ENCODE measurements around the gene SPATS2L. TPM values are rescaled to one million over a fixed set of nuclear protein-coding genes. Genes with fewer than 3 reads are reported as not detected.

SPATS2L gene
- total and polyA plus RNA-seq, 9 donors = 36.5 to 93.0 (median 70.6) TPM

GRCh38 chr2:200406379-200406778, 99.9 kb downstream of the SPATS2L start:
- no peaks in the 10 kb centered on the region for H3K27me3 ChIP-seq
- no peak overlapping the region for H3K27ac ChIP-seq
- no peak for DNase-seq
- H3K4me3 ChIP-seq = no peak overlapping the region
- no peaks in the 10 kb centered on the region for H3K9me3 ChIP-seq
- H3K36me3 ChIP-seq = no peaks in the 10 kb centered on the region
- intact Hi-C loops (cut with DNase I) = no loop called here
- TF ChIP-seq CTCF (IDR thresholded peaks at IDR 0.05) (no peak), POLR2A (IDR thresholded peaks at IDR 0.05) (no peak), EP300 (IDR thresholded peaks at IDR 0.05) (no peak)
- 25 to 34% (median 28%) methylated on average over 2 of the region's 2 CpGs for WGBS, 3 donors
- peaks cover 6% of the 10 kb centered on the region for H3K4me1 ChIP-seq (ENCODE audit: insufficient read depth)

- no peak for TF ChIP-seq CTCF (IDR thresholded peaks at IDR 0.05)
- no peak for TF ChIP-seq POLR2A (IDR thresholded peaks at IDR 0.05)
- no peak for TF ChIP-seq EP300 (IDR thresholded peaks at IDR 0.05)
- Histone ChIP-seq H3K36me3 (no peaks in the 10 kb centered on the region), H3K27me3 (no peaks in the 10 kb centered on the region), H3K4me3 (no peak overlapping the region), H3K27ac (no peak overlapping the region), H3K4me1 (ENCODE audit: insufficient read depth) (peaks cover 6% of the 10 kb centered on the region), H3K9me3 (no peaks in the 10 kb centered on the region)
- intact Hi-C loops (cut with DNase I) = no loop called here
- 80 to 83% (median 81%) methylated on average over 19 of the region's 19 CpGs for WGBS, 3 donors
- DNase-seq = no peak
Observed at GRCh38 chr2:200408428-200409316, 102.2 kb downstream of the SPATS2L start.

- Histone ChIP-seq H3K9me3 (no peaks in the 10 kb centered on the region), H3K4me3 (no peak overlapping the region), H3K36me3 (no peaks in the 10 kb centered on the region), H3K4me1 (ENCODE audit: insufficient read depth) (peaks cover 4% of the 10 kb centered on the region), H3K27ac (no peak overlapping the region), H3K27me3 (no peaks in the 10 kb centered on the region)
- TF ChIP-seq EP300 (IDR thresholded peaks at IDR 0.05) (no peak), CTCF (IDR thresholded peaks at IDR 0.05) (no peak), POLR2A (IDR thresholded peaks at IDR 0.05) (no peak)
- intact Hi-C loops (cut with DNase I) = no loop called here
- no peak for DNase-seq
Observed at GRCh38 chr2:200411831-200412230, 105.3 kb downstream of the SPATS2L start.

- no peaks in the 10 kb centered on the region for H3K9me3 ChIP-seq
Observed at GRCh38 chr2:200414367-200414766, 107.9 kb downstream of the SPATS2L start.

More at GRCh38 chr2:200414367-200414766, 107.9 kb downstream of the SPATS2L start:
- no peak for DNase-seq
- no peak overlapping the region for H3K27ac ChIP-seq
- 94 to 96% (median 95%) methylated on average over 5 of the region's 5 CpGs for WGBS, 3 donors
- H3K4me3 ChIP-seq = no peak overlapping the region
- peaks cover 2% of the 10 kb centered on the region for H3K4me1 ChIP-seq (ENCODE audit: insufficient read depth)
- H3K36me3 ChIP-seq = no peaks in the 10 kb centered on the region
- intact Hi-C loops (cut with DNase I) = no loop called here
- TF ChIP-seq CTCF (IDR thresholded peaks at IDR 0.05) (no peak), POLR2A (IDR thresholded peaks at IDR 0.05) (no peak), EP300 (IDR thresholded peaks at IDR 0.05) (no peak)
- no peaks in the 10 kb centered on the region for H3K27me3 ChIP-seq

Measured in ovary (tissue), 9 donors.